ENCODE measurements around the gene SERTAD2.

- TF ChIP-seq CTCF (IDR thresholded peaks at IDR 0.05) (no peak), POLR2A (IDR thresholded peaks at IDR 0.05) (no peak), POLR2AphosphoS5 (IDR thresholded peaks at IDR 0.05) (no peak)
Observed at GRCh38 chr2:64601785-64602391, 51.8 kb downstream of the SERTAD2 start.
